ELR (cell line): ENCODE data around the gene ILDR1.

Source experiments
- DNase-seq: peaks from one replicate; pipeline ENCODE4 v3.0.0-alpha.2; 2015; ENCODE audit warnings: low read depth

ILDR1 gene

DNA sequence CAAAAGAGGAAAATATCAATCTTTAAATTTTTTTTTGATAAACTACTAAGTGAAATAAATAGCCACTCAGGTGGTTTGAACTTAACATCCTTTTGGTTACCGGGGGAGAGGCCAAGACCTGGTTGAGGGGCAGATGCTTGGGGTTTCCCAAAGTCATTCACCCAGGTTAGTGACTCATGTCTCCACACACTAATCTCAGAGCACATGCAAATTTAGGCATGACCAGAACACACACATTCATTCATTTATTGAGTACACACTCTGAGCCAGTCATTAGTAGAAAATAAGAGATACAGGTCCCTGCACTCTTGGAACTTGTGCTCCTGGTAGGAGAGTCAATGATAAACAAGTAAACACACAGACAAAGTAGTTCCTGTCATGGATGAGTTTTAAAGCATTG, 7.3 kb downstream of the ILDR1 start:
- no peak for DNase-seq

DNA sequence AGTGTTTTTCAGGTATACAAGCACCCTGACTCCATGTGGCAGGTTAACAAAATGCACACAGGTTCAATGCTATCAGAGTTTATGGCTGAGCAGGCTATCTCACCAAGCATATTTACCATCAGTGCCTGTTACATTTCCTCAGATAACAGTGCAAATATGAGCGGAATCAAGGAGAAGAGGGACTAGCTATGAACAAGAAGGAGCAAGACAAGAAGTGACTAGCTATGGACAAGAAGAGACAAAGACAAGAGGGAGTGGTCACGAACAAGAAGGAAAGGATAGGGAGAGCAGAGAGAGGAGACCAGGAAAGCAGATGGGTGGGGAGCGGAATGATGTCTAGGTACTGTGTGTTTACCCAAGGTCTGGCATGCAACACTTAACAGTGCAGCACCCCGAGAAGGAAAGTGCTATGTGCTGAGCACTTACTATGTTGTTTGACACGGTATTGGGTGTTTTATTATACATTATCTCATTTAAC, 8.6 kb downstream of the ILDR1 start:
- DNase-seq, result no peak

DNA sequence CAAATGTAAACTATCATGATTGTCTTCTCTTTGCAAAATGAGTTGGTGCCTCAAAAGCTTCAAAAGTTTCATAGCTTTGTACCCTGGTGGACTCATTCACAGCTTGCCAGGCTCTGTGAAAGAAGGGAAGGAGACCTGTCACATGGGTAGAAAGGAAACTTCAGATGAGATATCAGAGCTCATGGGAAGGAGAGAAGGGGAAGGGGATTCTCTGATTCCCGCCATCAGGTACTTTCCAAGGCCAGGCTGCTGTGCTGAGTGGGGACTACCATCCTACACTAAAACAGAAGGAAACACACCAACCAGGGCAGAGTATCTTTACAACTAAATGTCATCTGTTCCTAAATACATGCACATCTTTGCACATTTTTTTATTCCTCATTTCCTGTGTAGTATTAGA, 9.2 kb downstream of the ILDR1 start:
- no peak for DNase-seq

DNA sequence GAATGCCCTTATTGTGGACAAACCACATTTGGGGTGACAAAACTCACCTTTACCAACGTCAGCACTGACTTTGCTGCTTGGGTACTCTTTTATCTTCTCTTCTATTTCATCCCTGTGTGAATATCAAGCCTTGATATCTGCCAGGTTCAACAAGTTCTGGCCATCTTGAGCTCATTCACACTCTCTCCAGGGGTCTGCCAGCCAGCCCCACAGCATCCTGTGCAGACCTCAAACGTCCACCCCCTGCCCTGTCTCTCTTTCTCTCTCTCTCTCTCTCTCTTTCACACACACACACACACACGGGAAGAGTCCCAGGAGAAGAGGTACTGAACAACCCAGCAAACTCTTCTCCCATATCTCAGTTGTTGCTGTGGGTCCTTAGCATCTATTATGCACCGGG, 10.7 kb downstream of the ILDR1 start:
- no peak for DNase-seq

DNA sequence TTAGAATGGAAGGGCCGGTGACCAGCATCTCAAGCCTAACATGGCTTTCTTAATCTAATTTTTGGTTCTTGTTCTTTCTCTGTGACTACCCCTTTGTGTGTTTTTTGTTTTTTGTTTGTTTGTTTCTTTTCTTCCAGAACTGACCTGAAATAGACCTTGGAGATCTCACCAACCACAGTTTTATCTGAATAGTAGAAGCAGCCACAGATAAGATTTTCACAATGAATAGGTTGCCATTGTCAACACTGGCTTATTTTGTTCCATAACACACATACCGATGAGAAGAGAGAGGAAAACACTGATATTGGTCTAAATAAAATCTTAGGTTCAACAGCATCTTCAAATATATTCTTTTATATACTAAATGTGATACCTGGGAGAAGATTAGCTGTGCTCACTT, 11.5 kb downstream of the ILDR1 start:
- DNase-seq, result no peak

DNA sequence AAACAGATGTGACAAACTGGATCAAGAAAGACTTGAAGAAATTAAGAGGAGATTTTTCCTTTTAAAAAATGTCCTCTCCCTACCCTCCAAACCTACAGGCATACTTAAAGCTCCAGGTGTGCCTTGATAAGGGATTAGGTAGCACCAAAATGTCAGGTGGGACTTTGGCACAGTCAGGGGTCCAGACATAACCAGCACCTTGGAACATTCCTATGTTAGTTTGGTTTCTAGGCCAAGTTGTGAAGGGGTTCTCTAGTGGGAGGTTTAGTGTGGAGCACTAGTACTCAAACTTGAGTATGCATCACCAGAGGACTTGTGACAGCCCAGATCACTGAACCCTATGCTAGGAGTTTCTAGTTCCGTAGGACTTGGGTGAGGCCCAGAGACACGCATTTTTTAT, 13.9 kb downstream of the ILDR1 start:
- no peak for DNase-seq

DNA sequence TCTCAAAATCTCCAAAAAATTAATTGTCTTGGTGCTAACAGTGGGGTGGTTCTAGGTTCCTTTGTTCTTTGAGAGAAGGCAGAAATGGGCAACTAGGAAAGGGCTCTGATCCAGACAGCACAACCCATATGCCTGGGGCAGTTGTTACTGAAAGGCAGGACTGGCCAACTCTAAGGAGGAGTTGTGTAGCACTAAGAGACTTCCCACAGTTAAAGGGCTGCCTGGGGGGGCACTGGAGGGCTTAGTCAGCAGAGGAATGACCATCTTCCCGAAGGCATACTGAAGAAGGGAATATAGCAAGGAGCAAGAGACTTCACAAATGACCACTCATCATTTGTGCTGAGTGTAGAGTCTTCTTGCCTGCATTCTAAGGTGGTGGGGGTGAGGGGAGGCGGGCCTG, 15.8 kb downstream of the ILDR1 start:
- no peak for DNase-seq

DNA sequence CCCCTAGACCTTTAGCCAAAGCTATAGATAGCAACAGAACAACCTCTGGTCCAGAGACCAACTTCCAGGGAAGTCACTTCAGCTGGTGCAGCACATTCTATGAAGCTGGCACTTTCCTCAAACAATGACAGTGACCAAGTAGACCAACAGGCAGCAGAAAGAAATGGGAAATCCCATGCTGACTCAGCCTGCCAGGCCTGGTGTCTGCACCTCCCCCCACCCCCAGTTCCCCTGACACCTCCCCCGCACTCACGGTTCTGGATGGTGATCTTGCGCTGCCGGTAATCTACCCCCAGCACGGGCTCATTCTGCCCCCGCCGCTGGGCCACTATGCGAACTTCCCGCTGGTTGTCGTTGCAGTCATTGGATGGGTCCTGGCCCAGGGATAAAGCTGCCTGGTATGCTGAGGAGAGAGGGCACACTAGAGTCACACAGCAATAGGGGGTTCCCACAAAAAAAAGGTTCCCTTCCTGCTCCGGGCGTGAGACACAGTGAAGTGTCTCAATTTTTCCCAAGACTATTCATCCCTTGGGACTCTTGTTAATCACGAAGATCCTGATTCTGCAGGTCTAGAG, 17.0 kb downstream of the ILDR1 start:
- DNase-seq, result no peak

- DNase-seq, result no peak
Measured at GRCh38 chr3:122004107-122004506, 17.9 kb downstream of the ILDR1 start.

- DNase-seq, result no peak
Measured at GRCh38 chr3:122003606-122004005, 18.4 kb downstream of the ILDR1 start.

- DNase-seq, result no peak
Measured at GRCh38 chr3:122003112-122003511, 18.9 kb downstream of the ILDR1 start.

- DNase-seq, result no peak
Measured at GRCh38 chr3:122002611-122003010, 19.4 kb downstream of the ILDR1 start.

DNA sequence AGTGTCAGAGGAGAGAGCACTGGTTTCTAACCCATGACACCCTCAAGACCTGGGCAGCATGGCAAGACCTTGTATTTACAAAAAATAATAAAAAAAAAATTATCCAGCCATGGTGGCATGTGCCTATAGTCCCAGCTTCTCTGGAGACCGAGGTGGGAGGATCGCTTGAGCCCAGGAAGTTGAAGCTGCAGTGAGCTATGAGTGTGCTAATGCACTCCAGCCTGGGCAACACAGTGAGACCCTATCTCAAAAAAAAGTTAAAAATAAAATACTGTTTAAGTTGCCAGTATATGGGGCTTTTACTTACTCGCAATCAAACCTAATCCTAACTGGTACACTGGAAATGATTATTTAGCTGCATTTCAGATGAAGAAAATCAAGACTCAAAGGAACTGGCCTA, 20.2 kb downstream of the ILDR1 start:
- DNase-seq, result no peak

GRCh38 chr3:122000936-122001605, 21.0 kb downstream of the ILDR1 start:
- DNase-seq, result peak; percentile 30

- DNase-seq, result no peak
Measured at GRCh38 chr3:121999931-122000330, 22.1 kb downstream of the ILDR1 start.

DNA sequence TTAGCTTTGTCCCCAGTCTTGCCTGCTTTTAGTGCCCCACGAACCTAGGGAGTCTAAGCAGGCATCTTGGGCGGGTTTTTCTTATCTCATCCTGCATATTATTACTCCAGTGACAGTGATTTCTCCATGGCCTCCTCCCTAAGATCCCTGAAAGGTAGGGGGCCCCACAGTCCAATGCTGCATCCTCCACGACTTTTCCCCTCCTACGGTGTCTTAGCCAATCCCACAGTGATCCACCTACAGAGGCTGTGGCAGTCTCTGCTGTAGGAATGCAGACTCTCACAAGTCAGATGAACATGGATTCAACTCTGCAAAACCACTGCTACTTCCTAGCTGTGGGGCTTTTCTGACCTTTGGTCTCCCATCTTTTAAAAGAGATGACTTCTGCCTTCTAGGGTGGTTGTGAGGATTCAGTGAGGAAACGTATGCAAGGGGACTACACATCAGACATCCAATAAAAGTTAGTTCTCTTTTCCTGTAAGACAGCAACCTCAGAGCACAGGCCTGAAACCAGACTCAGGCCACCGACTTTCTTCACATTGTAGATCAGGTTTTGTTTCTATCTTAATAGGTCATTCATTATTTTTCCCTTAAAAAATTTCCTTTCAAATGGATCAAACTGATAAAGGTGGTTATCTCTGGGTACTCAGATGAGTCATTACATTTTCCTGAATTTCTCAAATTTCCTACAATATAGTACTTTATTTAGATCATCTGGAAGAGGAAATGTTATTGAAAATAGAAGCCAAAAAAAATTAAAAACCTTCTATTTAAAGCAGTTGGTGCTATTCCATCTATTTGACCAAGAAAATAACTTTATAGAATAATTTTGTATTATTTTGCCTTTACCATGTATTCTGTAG, 23.2 kb downstream of the ILDR1 start:
- DNase-seq, result no peak

GRCh38 chr3:121998030-121998580, 23.9 kb downstream of the ILDR1 start:
- DNase-seq, result peak; percentile 73

DNA sequence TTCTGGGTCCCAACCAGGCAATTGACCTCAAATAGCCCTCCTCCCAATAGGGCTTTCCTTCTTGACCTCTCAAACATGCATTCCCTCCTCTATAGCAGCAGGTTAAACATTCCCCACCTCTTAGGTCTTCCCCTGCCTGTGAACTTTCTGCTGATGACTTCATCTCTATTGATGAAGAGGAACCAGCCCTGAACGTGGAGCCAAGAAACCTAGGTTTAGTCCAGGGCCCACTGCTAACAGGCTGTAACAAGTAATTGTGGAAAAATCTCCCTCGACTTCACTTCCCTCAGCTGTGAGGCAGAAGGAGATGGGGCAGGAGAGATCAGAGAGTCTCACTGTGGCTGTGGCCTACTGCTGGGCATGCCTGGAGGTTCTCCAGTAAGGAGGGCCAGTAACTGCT, 24.7 kb downstream of the ILDR1 start:
- no peak for DNase-seq

- no peak for DNase-seq
Measured at GRCh38 chr3:121996441-121996840, 25.6 kb downstream of the ILDR1 start.

DNA sequence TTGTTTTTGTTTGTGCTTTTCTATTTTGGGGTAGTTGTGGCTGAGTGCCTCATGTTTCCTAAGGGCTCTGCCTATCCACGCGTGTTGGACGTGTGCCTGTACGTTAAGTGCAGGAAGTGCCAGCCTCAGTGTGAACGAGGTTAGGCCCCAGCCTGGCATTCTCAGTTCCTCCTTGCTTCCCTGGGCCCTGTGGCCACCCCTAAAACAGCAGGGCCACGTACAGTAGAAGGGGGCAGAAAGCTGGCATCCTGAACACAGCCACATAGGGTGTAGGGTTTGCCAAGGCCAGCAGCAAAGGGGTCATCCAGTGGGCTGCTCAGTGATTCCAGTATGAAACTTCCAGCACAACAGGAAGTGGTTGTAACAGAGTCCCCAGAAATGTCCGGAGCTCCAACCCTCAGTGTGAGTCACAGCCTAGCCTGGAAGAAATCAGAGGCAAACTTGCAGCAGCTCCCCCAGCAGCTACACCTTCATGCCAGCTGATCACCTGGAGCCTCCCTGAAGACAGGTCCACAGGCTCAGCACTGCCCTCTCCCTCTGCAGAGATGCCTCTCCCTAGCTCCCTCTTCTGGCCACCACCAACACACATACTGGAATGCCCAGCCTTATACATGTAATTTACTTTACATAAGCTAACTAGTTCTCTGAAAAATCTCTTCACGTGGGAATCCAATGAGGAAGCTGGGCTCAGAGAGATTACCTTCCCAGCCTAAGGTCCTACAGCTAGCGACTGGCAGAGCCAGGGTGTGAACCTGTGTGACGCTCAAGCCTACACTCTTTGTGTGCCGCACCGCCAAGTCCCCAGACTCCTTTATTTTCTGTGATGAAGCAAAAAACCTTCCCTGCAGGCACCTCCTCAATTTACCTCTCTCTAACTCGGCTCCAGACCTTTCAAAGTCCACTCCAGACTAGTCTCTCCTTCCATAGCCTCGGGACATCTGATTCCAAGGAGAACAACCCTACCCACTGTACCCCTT, 26.6 kb downstream of the ILDR1 start:
- DNase-seq, result peak; percentile 84

DNA sequence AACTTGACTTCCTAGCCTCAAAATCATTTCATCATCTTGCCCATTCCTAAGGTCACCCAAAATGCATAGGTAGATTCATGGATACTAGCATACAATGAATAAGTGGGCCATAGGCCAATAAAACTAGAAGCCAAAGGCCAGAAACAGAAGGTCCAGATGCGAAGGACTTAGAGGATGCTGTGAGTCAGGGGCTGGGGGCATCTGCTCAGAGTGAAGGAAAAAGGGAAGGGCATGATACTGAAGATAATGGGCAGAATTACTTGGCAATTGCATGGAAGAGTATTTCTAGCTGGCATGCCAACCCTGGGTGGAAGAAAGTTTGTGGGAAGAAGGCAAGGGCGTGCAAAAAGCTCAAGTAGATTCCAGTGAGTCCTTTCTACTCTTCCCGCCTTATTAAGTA, 27.5 kb downstream of the ILDR1 start:
- DNase-seq, result no peak
